HL-60 (cell line): Measurements from ENCODE around the gene MACC1.

Experiments used
- CTCF ChIP-seq: IDR thresholded peaks from one replicate; pipeline ENCODE4 v1.5.1; 2011; ENCODE audit warnings: low read length, control low read depth, inconsistent platforms; ENCODE audit not compliant: insufficient read depth
- POLR2AphosphoS5 ChIP-seq: IDR thresholded peaks from 2 replicates; pipeline ENCODE4 v1.6.1; 2012; ENCODE audit warnings: low read depth

GRCh38 chr7:20141002-20141345, 76.2 kb downstream of the MACC1 start:
- TF ChIP-seq CTCF, result no peak
- TF ChIP-seq POLR2AphosphoS5, result no peak
